HepG2 (cell line): ENCODE results near the gene DOCK4. TPM values are rescaled to one million over a fixed set of nuclear protein-coding genes. Genes with fewer than 3 reads are reported as not detected.

Experiments used
- FOXK2 ChIP-seq: fragments of 450-650 bp; IDR thresholded peaks from 2 replicates; pipeline ENCODE4 v1.6.1; 2016
- GATAD2A ChIP-seq: IDR thresholded peaks from 2 replicates; pipeline ENCODE4 v1.6.1; 2016
- JDP2 ChIP-seq: sonication (generic); formaldehyde crosslinking; IDR thresholded peaks from 2 replicates; pipeline ENCODE4 v1.8.1; 2022; ENCODE audit warnings: missing genetic modification reagents, borderline replicate concordance
- KLF15 ChIP-seq: sonication (generic); formaldehyde crosslinking; IDR thresholded peaks from 2 replicates; pipeline ENCODE4 v1.8.1; 2023; ENCODE audit warnings: borderline replicate concordance, mild to moderate bottlenecking, inconsistent platforms, missing genetic modification reagents, mixed read lengths
- MAFG ChIP-seq: sonication (generic); formaldehyde crosslinking; IDR thresholded peaks from 2 replicates; pipeline ENCODE4 v1.5.1; 2020; ENCODE audit warnings: mild to moderate bottlenecking, missing genetic modification reagents
- NFE2 ChIP-seq: sonication (generic); formaldehyde crosslinking; IDR thresholded peaks from 2 replicates; pipeline ENCODE4 v1.4.0; 2020; ENCODE audit warnings: missing genetic modification reagents
- PHB2 ChIP-seq: fragments of 450-650 bp; IDR thresholded peaks from 2 replicates; pipeline ENCODE4 v1.6.1; 2018; ENCODE audit not compliant: partially characterized antibody
- SOX5 ChIP-seq: IDR thresholded peaks from 2 replicates; pipeline ENCODE4 v1.6.1; 2016; ENCODE audit warnings: borderline replicate concordance
- ZMYM2 ChIP-seq: sonication (generic); formaldehyde crosslinking; IDR thresholded peaks from 2 replicates; pipeline ENCODE4 v1.8.0; 2022; ENCODE audit warnings: mild to moderate bottlenecking, missing genetic modification reagents
- ZNF335 ChIP-seq: sonication (generic); formaldehyde crosslinking; IDR thresholded peaks from 2 replicates; pipeline ENCODE4 v1.4.0; 2020; ENCODE audit warnings: missing genetic modification reagents
- ZNF484 ChIP-seq: sonication (generic); formaldehyde crosslinking; IDR thresholded peaks from 2 replicates; pipeline ENCODE4 v1.5.1; 2020; ENCODE audit warnings: mild to moderate bottlenecking, low read depth, missing genetic modification reagents, borderline replicate concordance
- ZNF605 ChIP-seq: sonication (generic); formaldehyde crosslinking; IDR thresholded peaks from 2 replicates; pipeline ENCODE4 v1.8.0; 2022; ENCODE audit warnings: mild to moderate bottlenecking, missing genetic modification reagents
- ZNF687 ChIP-seq: sonication (generic); formaldehyde crosslinking; IDR thresholded peaks from 2 replicates; pipeline ENCODE4 v1.5.1; 2020; ENCODE audit warnings: mild to moderate bottlenecking, missing genetic modification reagents, moderate library complexity
- ZNF724P ChIP-seq: sonication (generic); formaldehyde crosslinking; IDR thresholded peaks from 2 replicates; pipeline ENCODE4 v1.8.0; 2022; ENCODE audit warnings: missing genetic modification reagents, borderline replicate concordance
- polyA plus RNA-seq, 8 experiments: library from polyadenylated mRNA; depleted of rRNA in 3 of 8; stranded (reverse) in 7 of 8; unstranded in 1 of 8; fragments of >200 nt; fragmentation: Illumina TruSeq in 4 of 8; extraction: Trizol in 4 of 8; gene quantifications; 2 replicates each; pipeline versions ENCODE4 v1.2.1 to v1.2.3, GENCODE V29; 2011 to 2016; ENCODE audit warnings: low read depth in 4 of 8, missing spikeins in 1 of 8, mixed read lengths in 1 of 8; ENCODE audit not compliant: insufficient read depth in 1 of 8
- total RNA-seq, 5 experiments: library from RNA; depleted of rRNA; stranded (reverse); fragments of >200 nt; fragmentation: Illumina TruSeq; extraction: Trizol; gene quantifications; 2 replicates each; pipeline ENCODE4 v1.2.3, GENCODE V29; 2016; ENCODE audit warnings: low read depth in 1 of 5
- TF ChIP-seq, protein P1 (sequence below): sonication (generic); formaldehyde crosslinking; IDR thresholded peaks from 2 replicates; pipeline ENCODE4 v1.4.0; 2020; ENCODE audit warnings: missing genetic modification reagents, mild to moderate bottlenecking, borderline replicate concordance
- TF ChIP-seq, protein P2 (sequence below): IDR thresholded peaks from 2 replicates; pipeline ENCODE4 v1.6.1; 2012; ENCODE audit warnings: inconsistent platforms
- TF ChIP-seq, protein P3 (sequence below): sonication (generic); formaldehyde crosslinking; IDR thresholded peaks from 2 replicates; pipeline ENCODE4 v1.8.0; 2022; ENCODE audit warnings: mild to moderate bottlenecking, missing genetic modification reagents; ENCODE audit not compliant: insufficient replicate concordance

Gene DOCK4
- total and polyA plus RNA-seq, 2 of the 13 experiments (the other 11 are each of a cell fraction or from before 2014, with no cell fraction given), result 13.5 to 17.4 TPM

DNA sequence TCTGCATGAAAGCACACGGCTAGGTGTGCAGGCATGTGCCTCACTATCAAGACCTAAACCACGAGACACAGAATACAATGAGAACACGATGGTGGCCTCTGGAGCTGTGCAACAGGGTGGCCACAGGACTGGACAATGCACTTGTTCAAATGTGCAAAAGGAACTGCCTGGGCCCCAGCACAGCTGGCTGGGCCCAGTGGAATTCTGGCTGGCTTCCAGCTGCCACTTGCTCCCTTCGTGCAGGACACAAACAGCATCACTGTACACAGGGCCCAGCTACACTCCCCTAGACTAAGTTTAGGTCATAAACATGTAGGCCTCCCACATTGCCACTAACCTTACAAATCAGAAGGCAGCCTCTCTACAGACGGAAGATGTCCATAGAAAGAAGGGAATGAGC, 23.4 kb downstream of the DOCK4 start (continued):
- TF ChIP-seq, protein P1, sequence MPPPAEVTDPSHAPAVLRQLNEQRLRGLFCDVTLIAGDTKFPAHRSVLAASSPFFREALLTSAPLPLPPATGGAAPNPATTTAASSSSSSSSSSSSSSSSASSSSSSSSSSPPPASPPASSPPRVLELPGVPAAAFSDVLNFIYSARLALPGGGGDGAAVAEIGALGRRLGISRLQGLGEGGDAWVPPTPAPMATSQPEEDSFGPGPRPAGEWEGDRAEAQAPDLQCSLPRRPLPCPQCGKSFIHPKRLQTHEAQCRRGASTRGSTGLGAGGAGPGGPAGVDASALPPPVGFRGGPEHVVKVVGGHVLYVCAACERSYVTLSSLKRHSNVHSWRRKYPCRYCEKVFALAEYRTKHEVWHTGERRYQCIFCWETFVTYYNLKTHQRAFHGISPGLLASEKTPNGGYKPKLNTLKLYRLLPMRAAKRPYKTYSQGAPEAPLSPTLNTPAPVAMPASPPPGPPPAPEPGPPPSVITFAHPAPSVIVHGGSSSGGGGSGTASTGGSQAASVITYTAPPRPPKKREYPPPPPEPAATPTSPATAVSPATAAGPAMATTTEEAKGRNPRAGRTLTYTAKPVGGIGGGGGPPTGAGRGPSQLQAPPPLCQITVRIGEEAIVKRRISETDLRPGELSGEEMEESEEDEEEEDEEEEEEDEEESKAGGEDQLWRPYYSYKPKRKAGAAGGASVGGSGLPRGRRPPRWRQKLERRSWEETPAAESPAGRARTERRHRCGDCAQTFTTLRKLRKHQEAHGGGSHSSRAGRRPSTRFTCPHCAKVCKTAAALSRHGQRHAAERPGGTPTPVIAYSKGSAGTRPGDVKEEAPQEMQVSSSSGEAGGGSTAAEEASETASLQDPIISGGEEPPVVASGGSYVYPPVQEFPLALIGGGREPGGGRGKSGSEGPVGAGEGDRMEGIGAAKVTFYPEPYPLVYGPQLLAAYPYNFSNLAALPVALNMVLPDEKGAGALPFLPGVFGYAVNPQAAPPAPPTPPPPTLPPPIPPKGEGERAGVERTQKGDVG (CRISPR knock-in tag), result no peak
- no peak for TF ChIP-seq ZNF484 (CRISPR knock-in tag)
- TF ChIP-seq, protein P2, sequence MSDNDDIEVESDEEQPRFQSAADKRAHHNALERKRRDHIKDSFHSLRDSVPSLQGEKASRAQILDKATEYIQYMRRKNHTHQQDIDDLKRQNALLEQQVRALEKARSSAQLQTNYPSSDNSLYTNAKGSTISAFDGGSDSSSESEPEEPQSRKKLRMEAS, result 0 out of 2 replicates have a peak, but pooled peaks have one; percentile 14
- no peak for TF ChIP-seq KLF15 (CRISPR knock-in tag)
- peak; percentile 34; the same call in 1 of the 2 replicates for TF ChIP-seq ZNF605 (CRISPR knock-in tag)
- TF ChIP-seq ZMYM2 (CRISPR knock-in tag), result peak; percentile 24; the same call in 1 of the 2 replicates
- TF ChIP-seq ZNF335 (CRISPR knock-in tag), result no peak
- TF ChIP-seq NFE2 (CRISPR knock-in tag), result no peak
- peak; percentile 14 for TF ChIP-seq GATAD2A (CRISPR knock-in tag)
- peak; percentile 52 for TF ChIP-seq ZNF687 (CRISPR knock-in tag)
- TF ChIP-seq, protein P3, sequence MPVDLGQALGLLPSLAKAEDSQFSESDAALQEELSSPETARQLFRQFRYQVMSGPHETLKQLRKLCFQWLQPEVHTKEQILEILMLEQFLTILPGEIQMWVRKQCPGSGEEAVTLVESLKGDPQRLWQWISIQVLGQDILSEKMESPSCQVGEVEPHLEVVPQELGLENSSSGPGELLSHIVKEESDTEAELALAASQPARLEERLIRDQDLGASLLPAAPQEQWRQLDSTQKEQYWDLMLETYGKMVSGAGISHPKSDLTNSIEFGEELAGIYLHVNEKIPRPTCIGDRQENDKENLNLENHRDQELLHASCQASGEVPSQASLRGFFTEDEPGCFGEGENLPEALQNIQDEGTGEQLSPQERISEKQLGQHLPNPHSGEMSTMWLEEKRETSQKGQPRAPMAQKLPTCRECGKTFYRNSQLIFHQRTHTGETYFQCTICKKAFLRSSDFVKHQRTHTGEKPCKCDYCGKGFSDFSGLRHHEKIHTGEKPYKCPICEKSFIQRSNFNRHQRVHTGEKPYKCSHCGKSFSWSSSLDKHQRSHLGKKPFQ (CRISPR knock-in tag), result no peak
- TF ChIP-seq JDP2 (CRISPR knock-in tag), result no peak
- TF ChIP-seq SOX5 (CRISPR knock-in tag), result peak; percentile 69; the same call in 1 of the 2 replicates
- no peak for TF ChIP-seq MAFG
- no peak for TF ChIP-seq ZNF724P (CRISPR knock-in tag)
- TF ChIP-seq FOXK2, result no peak
- no peak for TF ChIP-seq PHB2
